ENCODE results near the gene PSMB3.

Gene PSMB3

GRCh38 chr17:38738007-38738662, 14.4 kb upstream of the PSMB3 start:
- no peak for TF ChIP-seq CTCF (IDR thresholded peaks at IDR 0.05; ENCODE audit: low read length, missing control alignments)
- no peak for DNase-seq (ENCODE audit: low read depth)
- no peak overlapping the region for H3K4me3 ChIP-seq (replicated peaks; ENCODE audit: low read depth, low read length)

DNA sequence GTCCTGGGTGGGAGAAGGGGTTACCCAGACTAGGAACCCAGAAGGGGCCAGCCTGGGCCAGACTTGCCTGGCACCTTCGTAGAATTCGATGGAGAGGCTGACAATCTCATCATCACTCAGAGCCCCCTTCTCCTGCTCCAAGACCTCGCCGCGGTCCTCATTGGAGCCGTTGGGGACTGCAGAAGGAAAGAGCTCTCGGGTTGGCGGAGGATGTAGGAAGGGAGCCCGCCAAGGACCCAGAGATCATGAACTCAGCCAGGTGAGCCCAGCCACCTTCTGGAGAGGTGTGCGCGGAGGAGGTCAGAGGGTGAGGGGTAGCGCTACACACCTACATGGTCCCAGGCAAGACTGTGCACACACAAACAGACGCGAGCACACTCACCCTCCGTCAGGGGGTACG, 13.9 kb upstream of the PSMB3 start:
- TF ChIP-seq CTCF (IDR thresholded peaks at IDR 0.05; ENCODE audit: low read length, missing control alignments), result no peak
- H3K4me3 ChIP-seq (replicated peaks; ENCODE audit: low read depth, low read length), result no peak overlapping the region
- DNase-seq (ENCODE audit: low read depth), result no peak

DNA sequence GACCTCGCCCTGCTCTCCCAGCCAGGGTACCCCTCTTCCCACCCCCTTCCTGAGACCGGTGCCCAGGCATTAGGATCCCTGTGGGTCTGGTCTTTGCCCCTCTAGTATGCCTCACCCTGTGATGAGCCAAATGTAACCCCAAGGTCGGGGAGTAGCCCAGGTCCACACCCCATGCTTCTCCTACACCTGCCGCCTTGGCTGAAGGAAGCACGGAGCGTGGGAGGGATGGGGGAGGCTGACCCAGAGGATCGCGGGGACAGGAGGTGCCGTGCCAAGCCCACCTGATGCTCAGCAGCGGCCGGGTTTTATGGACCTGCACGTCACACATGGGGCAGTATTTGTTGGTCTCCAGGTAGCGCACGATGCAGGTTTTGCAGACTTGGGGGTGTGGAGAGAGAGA, 13.2 kb upstream of the PSMB3 start:
- no peak for TF ChIP-seq CTCF (IDR thresholded peaks at IDR 0.05; ENCODE audit: low read length, missing control alignments)
- no peak for DNase-seq (ENCODE audit: low read depth)
- H3K4me3 ChIP-seq (replicated peaks; ENCODE audit: low read depth, low read length), result no peak overlapping the region

- no peak overlapping the region for H3K4me3 ChIP-seq (replicated peaks; ENCODE audit: low read depth, low read length)
- no peak for DNase-seq (ENCODE audit: low read depth)
- no peak for TF ChIP-seq CTCF (IDR thresholded peaks at IDR 0.05; ENCODE audit: low read length, missing control alignments)
Measured at GRCh38 chr17:38740044-38740443, 12.5 kb upstream of the PSMB3 start.

- no peak overlapping the region for H3K4me3 ChIP-seq (replicated peaks; ENCODE audit: low read depth, low read length)
- TF ChIP-seq CTCF (IDR thresholded peaks at IDR 0.05; ENCODE audit: low read length, missing control alignments), result no peak
- no peak for DNase-seq (ENCODE audit: low read depth)
Measured at GRCh38 chr17:38740806-38741205, 11.7 kb upstream of the PSMB3 start.

DNA sequence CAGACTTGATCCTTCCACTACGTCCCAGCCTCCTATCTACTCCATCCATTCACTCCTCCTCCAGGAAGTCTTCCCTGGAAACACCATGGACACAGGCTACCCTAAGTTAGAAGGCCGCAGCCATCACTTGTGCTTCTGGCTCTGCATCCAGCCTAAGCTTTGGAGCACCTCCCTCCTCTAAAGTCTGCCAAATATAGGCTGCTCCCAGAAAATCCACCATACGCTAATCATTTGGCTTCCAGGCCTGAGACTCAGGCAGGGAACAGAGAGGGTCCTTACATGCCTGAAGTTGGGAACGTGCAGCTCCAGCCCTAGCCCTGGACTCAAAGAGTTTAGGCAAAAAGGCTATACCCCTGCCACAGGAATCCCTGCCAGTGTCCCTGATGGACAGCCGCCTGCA, 11.1 kb upstream of the PSMB3 start:
- no peak for TF ChIP-seq CTCF (IDR thresholded peaks at IDR 0.05; ENCODE audit: low read length, missing control alignments)
- no peak overlapping the region for H3K4me3 ChIP-seq (replicated peaks; ENCODE audit: low read depth, low read length)
- no peak for DNase-seq (ENCODE audit: low read depth)

DNA sequence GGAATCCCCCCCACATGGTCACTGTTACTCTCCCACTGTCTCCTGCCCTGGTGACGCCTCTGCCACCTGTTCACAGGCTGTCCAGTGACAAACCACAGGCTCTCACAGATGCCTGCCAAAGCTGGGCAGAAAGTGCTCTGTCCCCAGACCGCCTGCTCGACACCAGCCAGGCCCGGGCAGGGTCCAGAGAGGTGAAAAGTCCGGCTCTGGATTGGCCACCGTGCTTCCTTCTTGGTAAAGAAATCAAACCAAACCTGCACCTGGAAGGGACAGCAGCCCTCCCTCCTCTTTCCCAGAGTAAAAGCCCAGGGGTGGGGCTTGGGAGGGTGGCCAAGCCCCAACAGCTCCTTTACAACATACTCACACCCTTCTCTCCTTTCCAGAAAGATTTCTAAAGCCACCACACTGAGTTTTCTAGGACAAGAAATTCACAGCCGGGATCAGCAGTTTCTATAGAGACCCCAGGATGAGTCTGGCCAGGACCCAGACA, 10.6 kb upstream of the PSMB3 start:
- H3K4me3 ChIP-seq (replicated peaks; ENCODE audit: low read depth, low read length), result no peak overlapping the region
- no peak for TF ChIP-seq CTCF (IDR thresholded peaks at IDR 0.05; ENCODE audit: low read length, missing control alignments)
- no peak for DNase-seq (ENCODE audit: low read depth)
